Muscle of arm (tissue), 12 donors: ENCODE results near the gene SLC25A1. TPM values are rescaled to one million over a fixed set of nuclear protein-coding genes. Genes with fewer than 3 reads are reported as not detected.

ENCODE experiments used
- polyA plus RNA-seq, 12 donors: library from polyadenylated mRNA; unstranded; fragments of 120-200 nt; gene quantifications; one replicate each; pipeline ENCODE4 v1.2.1, GENCODE V29; 2013; ENCODE audit not compliant: insufficient read length in 12 of 12

SLC25A1 gene
- polyA plus RNA-seq, 12 donors: 14.4 to 31.8 (median 17.5) TPM; not detected in 1

Other genes with a start within 250 kb of the SLC25A1 start
- gene PRODH, start 242.4 kb downstream of the SLC25A1 start, polyA plus RNA-seq: 10 to 100 TPM in 3 of 12 donors, 1 to 10 TPM in 8, not detected in 1; 2.2 to 32.7 (median 6.8) TPM
- 10 to 100 TPM in 11 of 12 donors, not detected in 1; 36.1 to 53.3 (median 43.6) TPM for gene DGCR2, start 56.3 kb downstream of the SLC25A1 start, polyA plus RNA-seq
- under 1 TPM in 2 of 12 donors, not detected in 10; 0.11 to 0.46 TPM for gene TSSK2, start 47.4 kb downstream of the SLC25A1 start, polyA plus RNA-seq
- gene ESS2, start 34.1 kb downstream of the SLC25A1 start, polyA plus RNA-seq: 10 to 100 TPM in 11 of 12 donors, not detected in 1; 10.2 to 13.3 (median 11.1) TPM
- gene GSC2, start 28.4 kb downstream of the SLC25A1 start, polyA plus RNA-seq: not detected
- gene CLTCL1, start 113.0 kb upstream of the SLC25A1 start, polyA plus RNA-seq: 10 to 100 TPM in 10 of 12 donors, 1 to 10 TPM in 1, not detected in 1; 4.2 to 34.6 (median 21.4) TPM